A673 (cell line): Measurements from ENCODE around the gene TEC.

Experiments used
- CTCF ChIP-seq: fragments of 300-800, 200-600 bp; sonication (generic); conservative IDR thresholded peaks from 2 replicates; pipeline ENCODE4 v1.5.1; 2017; ENCODE audit warnings: low read depth, mild to moderate bottlenecking, antibody characterized with exemption, low read length, moderate library complexity, mixed read lengths
- EZH2 ChIP-seq: fragments of 200-600 bp; sonication (generic); IDR thresholded peaks from 2 replicates; pipeline ENCODE4 v1.6.1; 2017; ENCODE audit warnings: borderline replicate concordance, low read depth, mild to moderate bottlenecking, mixed read lengths, antibody characterized with exemption, low read length; ENCODE audit not compliant: poor library complexity, severe bottlenecking

- TF ChIP-seq EZH2 (no peak), CTCF (no peak)
These were observed 164.4 kb downstream of the TEC start for GRCh38 chr4:48105230-48105629.
